NCI-H2171 (cell line): ENCODE data around the gene XRRA1.
"Not testable (repeated sequence)": the region's sequence is repeated elsewhere in the genome, so short reads cannot be mapped to it uniquely, and the experiment has no call there.

Source experiments
- DNase-seq: peaks from one replicate; lab custom pipeline; 2025; lab: John Stamatoyannopoulos, UW

Gene XRRA1

DNA sequence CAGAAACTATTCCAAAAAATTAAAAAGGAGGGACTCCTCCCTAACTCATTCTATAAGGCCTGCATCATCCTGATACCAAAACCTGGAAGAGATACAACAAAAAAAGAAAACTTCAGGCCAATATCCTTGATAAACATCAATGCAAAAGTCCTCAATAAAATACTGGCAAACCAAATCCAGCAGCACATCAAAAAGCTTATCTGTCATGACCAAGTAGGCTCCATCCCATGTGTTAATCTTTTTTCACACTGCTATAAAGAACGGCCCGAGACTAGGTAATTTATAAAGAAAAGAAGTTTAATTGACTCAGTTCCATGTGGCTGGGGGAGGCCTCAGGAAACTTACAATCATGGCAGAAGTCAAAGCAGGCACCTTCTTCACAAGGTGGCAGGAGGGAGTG, 123.3 kb downstream of the XRRA1 start:
- not testable (repeated sequence) for DNase-seq

DNA sequence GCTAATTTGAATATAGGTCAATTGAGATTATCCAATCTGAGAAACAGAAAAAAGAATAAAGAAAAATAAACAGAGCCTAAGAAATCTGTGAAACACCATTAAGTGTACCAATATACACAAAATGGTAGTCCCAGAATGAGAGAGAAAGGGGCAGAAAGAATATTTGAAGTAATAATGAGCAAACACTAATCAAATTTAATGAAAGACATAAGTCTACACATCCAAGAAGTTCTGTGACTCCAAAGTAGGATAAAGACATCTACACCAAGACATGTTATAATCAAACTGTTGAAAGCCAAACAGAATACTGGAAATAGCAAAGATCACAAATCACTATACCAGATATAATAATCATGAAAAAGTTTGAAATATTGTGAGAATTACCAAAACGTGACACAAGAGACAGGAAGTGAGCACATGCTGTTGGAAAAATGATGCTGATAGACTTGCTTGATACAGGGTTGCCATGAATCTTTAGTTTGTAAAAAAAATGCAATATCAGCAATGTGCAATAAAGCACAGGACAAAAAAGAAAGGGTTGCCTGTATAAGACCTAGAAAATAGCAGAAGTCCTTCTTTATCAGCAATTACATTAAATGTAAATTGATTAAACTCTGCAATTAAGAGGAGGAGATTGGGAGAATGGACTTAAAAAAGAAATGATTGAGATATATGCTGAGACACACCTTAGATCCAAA, 124.5 kb downstream of the XRRA1 start:
- no peak for DNase-seq

DNA sequence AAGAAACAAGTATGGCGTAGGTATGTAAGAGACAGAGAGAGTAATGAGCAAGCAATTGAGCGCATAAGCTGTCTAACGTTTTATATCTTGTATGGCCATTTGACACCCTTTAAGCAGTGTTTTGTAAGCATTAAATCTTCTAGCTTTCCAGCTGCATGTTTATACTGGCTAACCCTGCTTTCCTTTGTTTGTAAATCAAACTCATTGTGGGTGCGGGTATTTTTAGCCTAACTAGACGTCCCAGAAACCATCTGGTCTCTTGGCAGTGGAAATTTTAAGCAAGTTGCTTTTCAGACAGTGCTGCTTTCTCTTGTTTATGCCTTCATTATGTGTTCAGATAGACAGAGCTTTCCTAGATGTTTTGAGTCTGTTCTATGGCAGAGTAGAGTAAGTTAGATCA, 126.7 kb downstream of the XRRA1 start:
- no peak for DNase-seq

DNA sequence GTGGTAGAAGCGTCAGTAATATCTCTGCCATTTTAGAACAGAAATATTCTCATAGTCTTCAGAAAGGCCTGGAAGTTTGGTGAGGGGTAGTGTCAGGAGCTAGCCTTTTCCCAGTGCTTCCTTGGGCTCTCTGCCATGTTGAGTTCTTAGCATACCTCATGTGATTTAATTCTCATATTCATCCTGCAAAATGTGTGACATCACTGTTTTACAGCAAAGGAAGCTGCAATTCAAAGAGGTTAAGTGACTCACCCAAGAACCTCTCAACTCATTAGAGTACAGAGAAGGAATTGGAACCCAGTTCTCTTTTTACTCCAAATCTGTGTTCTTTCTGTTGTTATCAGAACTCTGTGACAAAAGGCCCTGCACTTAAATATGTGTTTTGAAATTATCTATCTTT, 128.1 kb downstream of the XRRA1 start:
- no peak for DNase-seq

DNA sequence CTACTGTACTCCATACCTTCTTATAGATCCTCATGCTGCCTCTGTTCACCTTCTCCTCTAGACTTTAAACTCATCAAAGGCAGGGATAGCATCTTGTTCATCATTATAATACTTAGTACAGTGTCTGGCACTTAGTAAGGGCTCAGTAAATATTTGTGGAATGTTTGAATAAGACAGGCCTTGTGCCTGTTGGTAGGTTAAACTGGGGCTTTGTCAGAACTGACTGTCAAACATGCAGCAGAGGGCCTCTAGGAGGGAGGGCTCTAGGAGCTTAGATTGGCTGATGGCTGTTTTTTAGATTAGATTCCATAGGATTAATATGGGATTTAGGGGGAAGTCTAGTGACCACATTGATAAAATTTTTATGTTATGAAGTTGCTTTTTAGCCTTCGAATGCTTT, 129.5 kb downstream of the XRRA1 start:
- no peak for DNase-seq

DNA sequence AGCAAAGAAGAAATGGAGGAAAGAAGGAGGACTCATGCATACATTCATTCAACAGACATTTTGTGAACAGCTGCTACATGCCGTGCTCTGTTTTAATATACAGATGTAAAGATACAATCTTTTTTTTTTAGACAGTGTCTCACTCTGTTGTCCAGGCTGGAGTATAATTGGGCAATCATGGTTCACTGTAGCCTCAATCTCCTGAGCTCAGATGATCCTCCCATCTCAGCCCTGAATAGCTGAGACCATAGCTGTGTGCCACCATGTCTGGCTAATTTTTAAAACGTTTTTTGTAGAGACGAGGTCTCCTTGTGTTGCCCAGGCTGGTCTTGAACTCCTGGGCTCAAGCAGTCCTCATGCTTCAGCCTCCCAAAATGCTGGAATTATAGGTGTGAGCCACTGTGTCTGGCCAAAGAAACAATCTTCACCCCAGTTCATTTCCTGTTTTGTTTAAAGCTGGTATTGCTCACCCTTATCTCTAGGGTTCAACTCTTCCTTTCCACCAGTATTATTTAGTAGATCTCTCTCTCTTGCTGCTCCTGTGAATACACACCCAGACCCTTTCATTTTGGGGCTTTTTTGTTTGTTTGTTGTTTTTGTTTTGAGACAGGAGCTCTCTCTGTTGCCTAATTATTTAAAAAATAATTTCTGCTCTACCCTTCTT, 130.5 kb downstream of the XRRA1 start:
- no peak for DNase-seq

DNA sequence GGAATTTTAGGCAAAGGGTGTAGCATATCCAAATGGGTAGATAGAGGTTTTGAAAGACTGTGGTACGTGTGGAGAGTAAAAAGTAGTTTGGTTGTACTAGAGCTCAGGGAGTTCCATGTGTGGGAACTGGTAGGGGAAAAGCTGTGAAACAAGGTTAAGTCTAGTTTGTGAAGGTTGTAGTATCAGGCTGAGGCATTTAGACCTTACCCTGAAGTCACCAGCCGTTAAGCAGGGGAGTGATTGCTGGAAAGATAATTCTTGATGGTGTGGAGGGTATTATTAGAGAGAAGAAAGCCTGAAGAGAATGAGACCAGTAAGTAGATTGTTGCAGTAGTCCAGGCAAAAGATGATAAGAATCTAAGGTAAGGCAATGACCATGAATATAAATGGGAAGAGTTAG, 132.2 kb downstream of the XRRA1 start:
- DNase-seq, result no peak

DNA sequence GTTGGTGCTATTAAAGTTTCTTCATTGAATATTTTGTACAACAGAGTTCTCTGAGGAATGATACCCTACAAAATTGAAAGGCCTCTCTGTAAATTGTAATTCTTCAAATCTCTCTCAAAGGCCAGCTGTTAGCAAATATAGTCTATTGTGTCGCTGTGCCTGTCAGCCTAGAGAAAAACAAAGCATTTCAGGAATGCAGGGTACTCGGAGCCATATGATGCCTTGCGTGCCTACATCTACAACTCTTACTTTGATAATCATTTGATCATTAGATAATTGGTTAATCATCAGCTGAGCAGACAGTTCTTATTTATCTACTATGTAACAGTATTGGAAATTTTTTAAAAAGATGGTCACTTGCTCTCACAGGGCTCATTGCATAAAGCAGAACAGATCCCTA, 132.9 kb downstream of the XRRA1 start:
- DNase-seq, result no peak

DNA sequence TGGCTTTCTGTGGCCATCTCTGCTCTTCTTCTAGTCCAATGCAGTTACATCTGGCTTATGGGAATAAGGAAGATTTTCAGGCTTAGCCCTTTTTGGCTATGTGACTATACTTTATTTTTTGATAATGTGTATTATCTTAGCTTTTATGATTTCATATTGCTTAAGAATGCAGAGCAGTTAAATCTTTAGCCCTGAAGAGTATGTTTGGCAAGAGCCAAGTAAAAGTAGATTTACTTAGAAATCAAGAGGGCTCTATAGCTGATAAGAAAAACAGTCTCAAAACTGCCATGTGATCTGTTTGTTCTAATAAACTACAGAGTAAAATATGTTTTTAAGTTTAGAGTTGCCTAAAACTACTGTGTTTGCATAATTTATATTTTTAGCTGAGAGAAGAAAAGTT, 139.1 kb downstream of the XRRA1 start:
- no peak for DNase-seq

DNA sequence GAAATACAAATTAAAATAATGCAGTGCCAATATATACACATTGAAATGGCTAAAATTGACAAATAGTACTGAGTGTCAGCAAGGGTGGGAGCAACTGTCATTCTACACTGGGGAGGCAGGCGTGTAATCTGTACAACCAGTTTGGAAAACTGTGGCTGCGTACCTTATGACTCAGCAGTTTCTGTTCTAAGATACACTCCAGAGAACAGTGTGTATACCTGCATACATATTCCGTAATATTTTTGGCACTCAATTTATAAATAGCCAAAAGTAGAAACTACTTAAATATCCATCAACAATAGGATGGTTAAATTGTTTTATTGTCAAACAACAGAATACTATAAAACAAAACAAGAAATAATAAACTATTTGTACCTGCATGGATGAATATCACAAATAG, 142.6 kb downstream of the XRRA1 start:
- DNase-seq, result no peak

DNA sequence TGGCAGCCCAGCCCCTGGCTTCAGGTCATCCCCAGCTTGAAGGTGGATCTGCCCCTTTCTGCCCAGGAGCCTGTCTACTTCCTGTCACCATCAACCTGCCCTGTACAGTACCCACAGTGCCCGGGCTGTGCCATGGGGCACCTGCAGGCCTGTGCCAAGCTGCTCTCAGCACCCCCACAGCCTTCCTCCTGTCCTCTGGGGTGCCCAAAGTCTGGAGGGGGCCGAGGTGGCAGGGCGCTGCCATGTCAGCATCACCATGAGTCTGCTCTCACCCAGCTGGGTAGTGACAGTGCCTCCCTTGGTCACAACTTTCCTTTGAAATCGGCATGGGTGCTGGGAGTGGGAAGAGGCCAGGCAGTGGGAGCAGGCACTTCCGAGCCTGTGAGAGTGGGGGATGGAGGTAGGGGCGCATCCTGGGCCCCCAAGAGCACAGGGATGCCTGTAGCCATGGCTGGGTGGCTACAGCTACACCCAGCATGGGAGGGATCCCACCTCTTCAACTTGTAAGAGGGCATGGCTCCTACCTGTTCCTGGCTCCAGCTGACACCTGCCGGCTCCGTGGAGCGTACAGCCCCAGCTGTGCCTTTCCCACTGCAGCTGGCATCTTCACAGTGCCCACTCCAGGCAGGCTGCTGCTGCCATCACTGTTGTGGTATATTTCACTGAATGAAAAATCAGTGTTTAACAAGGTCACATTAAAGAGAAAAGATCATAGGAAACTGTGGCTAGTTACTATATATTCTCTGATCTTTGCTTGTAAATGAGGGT, 157.4 kb downstream of the XRRA1 start:
- DNase-seq, result no peak
